SK-N-SH treated with all-trans-retinoic acid at 6 μM for 48 hours (cell line): Measurements from ENCODE around the gene EDAR.

ENCODE experiments used
- ATAC-seq: fragments of 200-7000 bp; cut with Tn5 transposase; 3 replicates; pipeline ENCODE4 v1.9.1; 2020; ENCODE audit warnings: mild to moderate bottlenecking, moderate library complexity
- BACH2 ChIP-seq: fragments of 250-450 bp; sonication (Bioruptor Pico); IDR thresholded peaks from 2 replicates; pipeline ENCODE4 v1.9.0; 2021; ENCODE audit warnings: mild to moderate bottlenecking, borderline replicate concordance
- CSDC2 ChIP-seq: fragments of 250-450 bp; sonication (Bioruptor Pico); IDR thresholded peaks from 2 replicates; pipeline ENCODE4 v1.5.0; 2020; ENCODE audit warnings: mild to moderate bottlenecking, moderate library complexity
- ESRRG ChIP-seq: fragments of 250-450 bp; sonication (Bioruptor Pico); IDR thresholded peaks from 2 replicates; pipeline ENCODE4 v1.6.1; 2021; ENCODE audit warnings: mild to moderate bottlenecking
- GLIS3 ChIP-seq: fragments of 250-450 bp; sonication (Bioruptor Pico); IDR thresholded peaks from 2 replicates; pipeline ENCODE4 v1.5.0; 2020; ENCODE audit warnings: mild to moderate bottlenecking, moderate library complexity
- ISL1 ChIP-seq: fragments of 250-450 bp; sonication (Bioruptor Pico); IDR thresholded peaks from 2 replicates; pipeline ENCODE4 v2.1.2; 2022; ENCODE audit warnings: mild to moderate bottlenecking, moderate library complexity
- OSR1 ChIP-seq: fragments of 250-450 bp; sonication (Bioruptor Pico); IDR thresholded peaks from 2 replicates; pipeline ENCODE4 v1.8.0; 2022; ENCODE audit warnings: moderate library complexity, mild to moderate bottlenecking, inconsistent platforms
- PPARA ChIP-seq: fragments of 250-450 bp; sonication (Bioruptor Pico); IDR thresholded peaks from 2 replicates; pipeline ENCODE4 v1.5.0; 2020; ENCODE audit warnings: mild to moderate bottlenecking, borderline replicate concordance
- RARB ChIP-seq: fragments of 250-450 bp; sonication (Bioruptor Pico); IDR thresholded peaks from 2 replicates; pipeline ENCODE4 v1.8.0; 2021; ENCODE audit warnings: mild to moderate bottlenecking, moderate library complexity
- SNAI2 ChIP-seq: fragments of 250-450 bp; sonication (Bioruptor Pico); IDR thresholded peaks from 2 replicates; pipeline ENCODE4 v1.5.0; 2020; ENCODE audit warnings: mild to moderate bottlenecking, moderate library complexity
- TCF4 ChIP-seq: fragments of 250-450 bp; sonication (Bioruptor Pico); IDR thresholded peaks from 2 replicates; pipeline ENCODE4 v1.8.0; 2021; ENCODE audit warnings: mild to moderate bottlenecking, moderate library complexity, borderline replicate concordance
- ZC3H10 ChIP-seq: fragments of 250-450 bp; sonication (Bioruptor Pico); IDR thresholded peaks from 2 replicates; pipeline ENCODE4 v1.5.1; 2021; ENCODE audit warnings: mild to moderate bottlenecking, moderate library complexity
- ZFP3 ChIP-seq: fragments of 250-450 bp; sonication (Bioruptor Pico); IDR thresholded peaks from 2 replicates; pipeline ENCODE4 v1.5.0; 2020; ENCODE audit warnings: mild to moderate bottlenecking, moderate library complexity
- ZFP30 ChIP-seq: fragments of 450-650 bp; formaldehyde crosslinking; IDR thresholded peaks from 2 replicates; pipeline ENCODE4 v1.5.0; 2022; ENCODE audit warnings: mild to moderate bottlenecking, moderate library complexity
- ZNF565 ChIP-seq: fragments of 450-650 bp; formaldehyde crosslinking; conservative IDR thresholded peaks from 2 replicates; pipeline ENCODE4 v1.5.0; 2020; ENCODE audit warnings: low read depth, mild to moderate bottlenecking, moderate library complexity
- ZNF70 ChIP-seq: fragments of 450-650 bp; formaldehyde crosslinking; IDR thresholded peaks from 2 replicates; pipeline ENCODE4 v1.5.0; 2020; ENCODE audit warnings: mild to moderate bottlenecking, moderate library complexity
- ZNF8 ChIP-seq: fragments of 450-650 bp; formaldehyde crosslinking; IDR thresholded peaks from 2 replicates; pipeline ENCODE4 v1.5.0; 2020; ENCODE audit warnings: mild to moderate bottlenecking, moderate library complexity
- TF ChIP-seq, protein P1 (sequence below): fragments of 250-450 bp; sonication (Bioruptor Pico); IDR thresholded peaks from 2 replicates; pipeline ENCODE4 v1.5.0; 2020; ENCODE audit warnings: mild to moderate bottlenecking, moderate library complexity
- TF ChIP-seq, protein P2 (sequence below): fragments of 250-450 bp; sonication (Bioruptor Pico); IDR thresholded peaks from 2 replicates; pipeline ENCODE4 v1.8.0; 2021; ENCODE audit warnings: low read depth, mild to moderate bottlenecking, moderate library complexity, borderline replicate concordance
- TF ChIP-seq, protein P3 (sequence below): fragments of 250-450 bp; sonication (Bioruptor Pico); IDR thresholded peaks from 2 replicates; pipeline ENCODE4 v1.5.1; 2021; ENCODE audit warnings: mild to moderate bottlenecking, moderate library complexity
- TF ChIP-seq, protein P4 (sequence below): fragments of 250-450 bp; sonication (Bioruptor Pico); IDR thresholded peaks from 2 replicates; pipeline ENCODE4 v1.8.0; 2020; ENCODE audit warnings: mild to moderate bottlenecking, moderate library complexity, borderline replicate concordance
- TF ChIP-seq, protein P5 (sequence below): fragments of 250-450 bp; sonication (Bioruptor Pico); IDR thresholded peaks from 2 replicates; pipeline ENCODE4 v1.5.1; 2020; ENCODE audit warnings: low read depth, mild to moderate bottlenecking, moderate library complexity

Gene EDAR

DNA sequence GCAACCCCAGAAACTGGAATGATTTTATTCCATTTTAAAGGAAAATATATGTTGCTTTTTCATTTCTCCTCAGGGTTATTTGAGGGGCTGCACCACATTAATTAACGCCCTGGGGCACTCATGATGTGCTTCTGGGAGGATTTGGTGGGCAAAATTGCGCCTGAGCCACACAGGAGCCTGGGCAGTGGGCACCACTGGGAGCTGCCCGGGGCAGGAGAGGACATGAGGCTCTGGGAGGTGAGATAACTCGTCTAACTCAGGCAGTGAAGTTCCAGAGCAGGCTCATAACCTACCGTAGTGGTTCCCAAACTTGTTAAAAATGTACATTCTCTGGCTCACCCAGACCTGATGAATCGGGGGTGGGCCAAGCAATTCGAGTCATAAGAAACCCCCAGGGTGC lies 68.3 kb downstream of the EDAR start (continued):
- TF ChIP-seq, protein P1, sequence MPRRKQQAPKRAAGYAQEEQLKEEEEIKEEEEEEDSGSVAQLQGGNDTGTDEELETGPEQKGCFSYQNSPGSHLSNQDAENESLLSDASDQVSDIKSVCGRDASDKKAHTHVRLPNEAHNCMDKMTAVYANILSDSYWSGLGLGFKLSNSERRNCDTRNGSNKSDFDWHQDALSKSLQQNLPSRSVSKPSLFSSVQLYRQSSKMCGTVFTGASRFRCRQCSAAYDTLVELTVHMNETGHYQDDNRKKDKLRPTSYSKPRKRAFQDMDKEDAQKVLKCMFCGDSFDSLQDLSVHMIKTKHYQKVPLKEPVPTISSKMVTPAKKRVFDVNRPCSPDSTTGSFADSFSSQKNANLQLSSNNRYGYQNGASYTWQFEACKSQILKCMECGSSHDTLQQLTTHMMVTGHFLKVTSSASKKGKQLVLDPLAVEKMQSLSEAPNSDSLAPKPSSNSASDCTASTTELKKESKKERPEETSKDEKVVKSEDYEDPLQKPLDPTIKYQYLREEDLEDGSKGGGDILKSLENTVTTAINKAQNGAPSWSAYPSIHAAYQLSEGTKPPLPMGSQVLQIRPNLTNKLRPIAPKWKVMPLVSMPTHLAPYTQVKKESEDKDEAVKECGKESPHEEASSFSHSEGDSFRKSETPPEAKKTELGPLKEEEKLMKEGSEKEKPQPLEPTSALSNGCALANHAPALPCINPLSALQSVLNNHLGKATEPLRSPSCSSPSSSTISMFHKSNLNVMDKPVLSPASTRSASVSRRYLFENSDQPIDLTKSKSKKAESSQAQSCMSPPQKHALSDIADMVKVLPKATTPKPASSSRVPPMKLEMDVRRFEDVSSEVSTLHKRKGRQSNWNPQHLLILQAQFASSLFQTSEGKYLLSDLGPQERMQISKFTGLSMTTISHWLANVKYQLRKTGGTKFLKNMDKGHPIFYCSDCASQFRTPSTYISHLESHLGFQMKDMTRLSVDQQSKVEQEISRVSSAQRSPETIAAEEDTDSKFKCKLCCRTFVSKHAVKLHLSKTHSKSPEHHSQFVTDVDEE (CRISPR knock-in tag) = no peak
- TF ChIP-seq ZNF8 (CRISPR knock-in tag) = no peak
- TF ChIP-seq ISL1 (CRISPR knock-in tag) = no peak
- TF ChIP-seq GLIS3 = no peak
- TF ChIP-seq, all 23 proteins: peak for 0

DNA sequence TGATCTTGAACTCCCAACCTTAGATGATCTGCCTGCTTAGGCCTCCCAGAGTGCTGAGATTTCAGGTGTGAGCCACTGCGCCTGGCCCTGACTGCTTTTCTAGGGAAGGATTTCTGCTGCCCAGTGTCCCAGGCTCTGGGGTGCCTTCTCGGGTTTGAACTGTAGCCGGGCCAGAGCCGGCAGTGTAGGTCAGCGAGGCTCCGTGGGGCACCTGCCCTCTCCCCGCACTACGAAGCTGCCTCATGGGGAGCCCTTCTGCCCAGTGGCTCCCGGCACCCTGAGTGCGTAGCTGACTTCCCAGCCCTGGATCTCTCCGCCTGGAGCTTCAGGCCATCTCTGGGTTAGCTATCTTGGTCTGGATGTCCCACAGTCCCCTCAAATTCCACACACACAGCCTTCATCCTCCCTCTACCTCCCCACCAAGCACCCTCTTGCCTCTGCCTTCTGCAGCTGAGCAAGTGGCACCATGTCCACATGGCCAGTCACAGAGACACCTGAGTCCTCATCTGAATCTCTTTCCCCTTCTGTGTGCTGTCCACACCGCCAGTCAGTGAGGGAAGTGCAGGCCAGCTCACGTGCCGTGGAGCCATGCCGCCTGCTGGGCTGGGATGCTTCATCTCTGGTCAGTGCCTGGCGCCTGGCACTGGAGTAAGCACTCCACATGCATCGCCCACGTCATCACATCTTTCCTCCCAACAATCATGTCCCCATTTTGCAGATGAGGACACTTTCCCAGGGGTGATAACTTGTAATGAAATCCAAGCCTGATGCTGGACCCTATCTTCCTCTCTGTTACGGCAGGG lies 69.2 kb downstream of the EDAR start:
- ATAC-seq = no peak

DNA sequence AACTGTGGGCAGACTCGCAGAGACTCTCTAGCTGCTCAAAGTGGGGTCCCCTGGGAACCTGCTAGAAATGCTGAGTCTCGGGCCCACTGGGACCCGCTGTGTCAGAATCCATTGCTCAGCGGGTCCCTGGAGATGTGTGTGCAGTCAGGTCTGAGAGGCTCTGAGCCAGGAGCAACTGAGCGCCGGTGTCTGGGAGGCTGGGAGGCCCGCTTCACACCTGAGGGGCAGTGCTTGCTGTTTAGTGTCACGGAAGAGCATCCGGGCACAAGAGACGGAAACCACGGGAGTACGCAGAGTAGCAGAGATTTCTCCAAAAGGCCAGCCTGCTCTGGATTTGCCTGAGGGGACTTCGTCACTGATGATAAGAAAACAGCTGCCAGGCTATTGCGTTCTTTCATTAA lies 70.1 kb downstream of the EDAR start:
- ATAC-seq = no peak
- TF ChIP-seq TCF4 (CRISPR knock-in tag) (no peak), RARB (no peak), ZNF565 (CRISPR knock-in tag) (no peak), ISL1 (CRISPR knock-in tag) (no peak), ZNF8 (CRISPR knock-in tag) (no peak), OSR1 (CRISPR knock-in tag) (no peak), ZC3H10 (no peak), CSDC2 (CRISPR knock-in tag) (no peak), BACH2 (no peak), ESRRG (no peak), PPARA (CRISPR knock-in tag) (no peak), ZNF70 (CRISPR knock-in tag) (no peak)
- TF ChIP-seq, protein P2, sequence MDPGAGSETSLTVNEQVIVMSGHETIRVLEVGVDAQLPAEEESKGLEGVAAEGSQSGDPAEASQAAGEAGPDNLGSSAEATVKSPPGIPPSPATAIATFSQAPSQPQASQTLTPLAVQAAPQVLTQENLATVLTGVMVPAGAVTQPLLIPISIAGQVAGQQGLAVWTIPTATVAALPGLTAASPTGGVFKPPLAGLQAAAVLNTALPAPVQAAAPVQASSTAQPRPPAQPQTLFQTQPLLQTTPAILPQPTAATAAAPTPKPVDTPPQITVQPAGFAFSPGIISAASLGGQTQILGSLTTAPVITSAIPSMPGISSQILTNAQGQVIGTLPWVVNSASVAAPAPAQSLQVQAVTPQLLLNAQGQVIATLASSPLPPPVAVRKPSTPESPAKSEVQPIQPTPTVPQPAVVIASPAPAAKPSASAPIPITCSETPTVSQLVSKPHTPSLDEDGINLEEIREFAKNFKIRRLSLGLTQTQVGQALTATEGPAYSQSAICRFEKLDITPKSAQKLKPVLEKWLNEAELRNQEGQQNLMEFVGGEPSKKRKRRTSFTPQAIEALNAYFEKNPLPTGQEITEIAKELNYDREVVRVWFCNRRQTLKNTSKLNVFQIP (CRISPR knock-in tag) = no peak
- TF ChIP-seq, protein P3, sequence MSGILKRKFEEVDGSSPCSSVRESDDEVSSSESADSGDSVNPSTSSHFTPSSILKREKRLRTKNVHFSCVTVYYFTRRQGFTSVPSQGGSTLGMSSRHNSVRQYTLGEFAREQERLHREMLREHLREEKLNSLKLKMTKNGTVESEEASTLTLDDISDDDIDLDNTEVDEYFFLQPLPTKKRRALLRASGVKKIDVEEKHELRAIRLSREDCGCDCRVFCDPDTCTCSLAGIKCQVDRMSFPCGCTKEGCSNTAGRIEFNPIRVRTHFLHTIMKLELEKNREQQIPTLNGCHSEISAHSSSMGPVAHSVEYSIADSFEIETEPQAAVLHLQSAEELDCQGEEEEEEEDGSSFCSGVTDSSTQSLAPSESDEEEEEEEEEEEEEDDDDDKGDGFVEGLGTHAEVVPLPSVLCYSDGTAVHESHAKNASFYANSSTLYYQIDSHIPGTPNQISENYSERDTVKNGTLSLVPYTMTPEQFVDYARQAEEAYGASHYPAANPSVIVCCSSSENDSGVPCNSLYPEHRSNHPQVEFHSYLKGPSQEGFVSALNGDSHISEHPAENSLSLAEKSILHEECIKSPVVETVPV = no peak

More for the DNA sequence above, 69.2 kb downstream of the EDAR start:
- TF ChIP-seq ZFP30 (CRISPR knock-in tag) (no peak), GLIS3 (no peak), ISL1 (CRISPR knock-in tag) (no peak), SNAI2 (CRISPR knock-in tag) (no peak), ZC3H10 (no peak), TCF4 (CRISPR knock-in tag) (no peak), ZNF565 (CRISPR knock-in tag) (no peak), BACH2 (no peak), PPARA (CRISPR knock-in tag) (no peak), OSR1 (CRISPR knock-in tag) (no peak), ESRRG (no peak), ZNF8 (CRISPR knock-in tag) (no peak), ZFP3 (CRISPR knock-in tag) (no peak)
- TF ChIP-seq, protein P3 = no peak
- TF ChIP-seq, protein P4, sequence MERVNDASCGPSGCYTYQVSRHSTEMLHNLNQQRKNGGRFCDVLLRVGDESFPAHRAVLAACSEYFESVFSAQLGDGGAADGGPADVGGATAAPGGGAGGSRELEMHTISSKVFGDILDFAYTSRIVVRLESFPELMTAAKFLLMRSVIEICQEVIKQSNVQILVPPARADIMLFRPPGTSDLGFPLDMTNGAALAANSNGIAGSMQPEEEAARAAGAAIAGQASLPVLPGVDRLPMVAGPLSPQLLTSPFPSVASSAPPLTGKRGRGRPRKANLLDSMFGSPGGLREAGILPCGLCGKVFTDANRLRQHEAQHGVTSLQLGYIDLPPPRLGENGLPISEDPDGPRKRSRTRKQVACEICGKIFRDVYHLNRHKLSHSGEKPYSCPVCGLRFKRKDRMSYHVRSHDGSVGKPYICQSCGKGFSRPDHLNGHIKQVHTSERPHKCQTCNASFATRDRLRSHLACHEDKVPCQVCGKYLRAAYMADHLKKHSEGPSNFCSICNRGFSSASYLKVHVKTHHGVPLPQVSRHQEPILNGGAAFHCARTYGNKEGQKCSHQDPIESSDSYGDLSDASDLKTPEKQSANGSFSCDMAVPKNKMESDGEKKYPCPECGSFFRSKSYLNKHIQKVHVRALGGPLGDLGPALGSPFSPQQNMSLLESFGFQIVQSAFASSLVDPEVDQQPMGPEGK (CRISPR knock-in tag) = no peak
- TF ChIP-seq, protein P2 (CRISPR knock-in tag) = no peak
- TF ChIP-seq, protein P5, sequence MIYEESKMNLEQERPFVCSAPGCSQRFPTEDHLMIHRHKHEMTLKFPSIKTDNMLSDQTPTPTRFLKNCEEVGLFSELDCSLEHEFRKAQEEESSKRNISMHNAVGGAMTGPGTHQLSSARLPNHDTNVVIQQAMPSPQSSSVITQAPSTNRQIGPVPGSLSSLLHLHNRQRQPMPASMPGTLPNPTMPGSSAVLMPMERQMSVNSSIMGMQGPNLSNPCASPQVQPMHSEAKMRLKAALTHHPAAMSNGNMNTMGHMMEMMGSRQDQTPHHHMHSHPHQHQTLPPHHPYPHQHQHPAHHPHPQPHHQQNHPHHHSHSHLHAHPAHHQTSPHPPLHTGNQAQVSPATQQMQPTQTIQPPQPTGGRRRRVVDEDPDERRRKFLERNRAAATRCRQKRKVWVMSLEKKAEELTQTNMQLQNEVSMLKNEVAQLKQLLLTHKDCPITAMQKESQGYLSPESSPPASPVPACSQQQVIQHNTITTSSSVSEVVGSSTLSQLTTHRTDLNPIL (CRISPR knock-in tag) = no peak
